Mucosa of descending colon (tissue), 3 donors: ENCODE measurements around the gene AGBL5. TPM values are rescaled to one million over a fixed set of nuclear protein-coding genes. Genes with fewer than 3 reads are reported as not detected.

Experiments used
- ATAC-seq: fragments of 200-7000 bp; cut with Tn5 transposase; one replicate; pipeline ENCODE4 v1.9.1; 2020; ENCODE audit warnings: mild to moderate bottlenecking, moderate library complexity
- DNase-seq, 3 donors: peaks; one replicate each; pipeline ENCODE4 v3.0.0-alpha.2; 2020
- H3K36me3 ChIP-seq: fragments of 200-600 bp; one replicate; pipeline ENCODE4 v1.8.0; 2021; ENCODE audit warnings: low read depth, mild to moderate bottlenecking
- H3K4me1 ChIP-seq: fragments of 200-600 bp; one replicate; pipeline ENCODE4 v1.8.0; 2021; ENCODE audit warnings: low read depth, mild to moderate bottlenecking
- H3K4me3 ChIP-seq: fragments of 200-600 bp; one replicate; pipeline ENCODE4 v1.8.0; 2021; ENCODE audit warnings: mild to moderate bottlenecking
- H3K9me3 ChIP-seq: fragments of 200-600 bp; one replicate; pipeline ENCODE4 v1.8.0; 2021; ENCODE audit warnings: mild to moderate bottlenecking
- intact Hi-C, 2 donors: fragments of 100-400 bp; cut with DNase I in 1 of 2; cut with micrococcal nuclease in 1 of 2; formaldehyde crosslinking; loops; one replicate each; pipeline versions ENCODE4 v1.11.0 to v1.11.1; 2022; cut with DNase I, micrococcal nuclease
- total RNA-seq, 3 donors: library from RNA; stranded (reverse); fragmentation: NEBNext Ultra II Directional in 2 of 3; extraction: Animal tissue kit (Norgen Biotek cat#: 25700) in 2 of 3; gene quantifications; one replicate each; pipeline versions ENCODE4 v1.2.1 to v1.2.4, GENCODE V29; 2021 to 2023
- TF ChIP-seq, protein P1 (sequence below): fragments of 200-600 bp; IDR thresholded peaks from one replicate; pipeline ENCODE4 v1.8.0; 2022; ENCODE audit warnings: antibody characterized with exemption, mild to moderate bottlenecking
- donor health status: DM: no; HTN: no; CAD: no; lungs with moderate emphysema.
- donor health status: DM: no; HTN: no; CAD: no.
- donor health status: DM: no; HTN: yes; CAD: no.

AGBL5 gene
- total RNA-seq, 3 donors from 2014 or later: 16.7 to 20.0 (median 19.2) TPM

- intact Hi-C loops: no loop called here
- Histone ChIP-seq H3K4me3 (no peak overlapping the region), H3K4me1 (peaks cover 12% of the 10 kb centered on the region), H3K36me3 (no peaks in the 10 kb centered on the region), H3K9me3 (no peaks in the 10 kb centered on the region)
- TF ChIP-seq, protein P1, sequence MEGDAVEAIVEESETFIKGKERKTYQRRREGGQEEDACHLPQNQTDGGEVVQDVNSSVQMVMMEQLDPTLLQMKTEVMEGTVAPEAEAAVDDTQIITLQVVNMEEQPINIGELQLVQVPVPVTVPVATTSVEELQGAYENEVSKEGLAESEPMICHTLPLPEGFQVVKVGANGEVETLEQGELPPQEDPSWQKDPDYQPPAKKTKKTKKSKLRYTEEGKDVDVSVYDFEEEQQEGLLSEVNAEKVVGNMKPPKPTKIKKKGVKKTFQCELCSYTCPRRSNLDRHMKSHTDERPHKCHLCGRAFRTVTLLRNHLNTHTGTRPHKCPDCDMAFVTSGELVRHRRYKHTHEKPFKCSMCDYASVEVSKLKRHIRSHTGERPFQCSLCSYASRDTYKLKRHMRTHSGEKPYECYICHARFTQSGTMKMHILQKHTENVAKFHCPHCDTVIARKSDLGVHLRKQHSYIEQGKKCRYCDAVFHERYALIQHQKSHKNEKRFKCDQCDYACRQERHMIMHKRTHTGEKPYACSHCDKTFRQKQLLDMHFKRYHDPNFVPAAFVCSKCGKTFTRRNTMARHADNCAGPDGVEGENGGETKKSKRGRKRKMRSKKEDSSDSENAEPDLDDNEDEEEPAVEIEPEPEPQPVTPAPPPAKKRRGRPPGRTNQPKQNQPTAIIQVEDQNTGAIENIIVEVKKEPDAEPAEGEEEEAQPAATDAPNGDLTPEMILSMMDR: no peak
- ATAC-seq (no peak), DNase-seq (no peak)
Observed at GRCh38 chr2:27067385-27067784, 15.9 kb downstream of the AGBL5 start.

- peaks cover 17% of the 10 kb centered on the region for H3K4me1 ChIP-seq
- TF ChIP-seq, protein P1: no peak
- H3K4me3 ChIP-seq: no peak overlapping the region
- ATAC-seq: no peak
- no peaks in the 10 kb centered on the region for H3K9me3 ChIP-seq
- H3K36me3 ChIP-seq: no peaks in the 10 kb centered on the region
- no peak for DNase-seq
- intact Hi-C loops: no loop called here
Observed at GRCh38 chr2:27069436-27069835, 18.0 kb downstream of the AGBL5 start.

DNA sequence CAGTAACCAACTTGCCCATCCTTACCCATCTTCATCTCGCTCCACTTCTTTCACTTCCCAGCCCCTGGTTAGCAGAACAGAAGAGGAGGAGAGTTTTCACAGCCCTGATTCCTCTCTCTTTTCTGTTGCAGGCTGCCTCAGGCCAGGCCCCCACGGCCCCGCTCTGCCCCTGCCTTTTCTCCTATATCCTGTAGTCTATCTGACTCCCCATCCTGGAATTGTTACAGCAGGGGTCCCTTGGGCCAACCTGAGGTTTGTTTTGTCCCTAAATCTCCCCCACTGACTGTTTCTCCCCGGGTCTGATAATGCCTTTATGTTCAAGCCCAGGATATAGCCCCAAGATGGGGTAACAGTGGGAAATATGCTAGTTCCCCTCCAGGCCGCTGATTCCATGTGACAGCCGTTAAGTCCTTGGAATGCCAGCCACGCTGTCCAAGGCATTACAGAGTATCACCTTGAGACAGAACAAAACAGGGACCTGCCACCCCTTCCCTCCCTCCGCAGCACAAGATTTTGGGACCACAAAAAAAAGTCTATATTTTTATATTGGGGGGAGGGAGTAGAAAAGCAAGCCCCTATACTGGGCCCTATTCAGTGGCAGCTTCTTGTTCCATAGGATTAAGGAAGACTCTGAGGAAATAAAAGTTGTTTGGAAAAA is 18.6 kb downstream of the AGBL5 start:
- Histone ChIP-seq H3K36me3 (no peaks in the 10 kb centered on the region), H3K4me3 (no peak overlapping the region), H3K9me3 (no peaks in the 10 kb centered on the region), H3K4me1 (peaks cover 24% of the 10 kb centered on the region)
- DNase-seq (no peak), ATAC-seq (no peak)
- TF ChIP-seq, protein P1: no peak
- intact Hi-C loops: no loop called here

GRCh38 chr2:27070653-27071276 is 19.3 kb downstream of the AGBL5 start:
- H3K9me3 ChIP-seq: no peaks in the 10 kb centered on the region
- peak overlapping the region; percentile 55 for H3K4me3 ChIP-seq
- DNase-seq: no peak
- intact Hi-C loops: no loop called here
- TF ChIP-seq, protein P1: no peak
- peaks cover 24% of the 10 kb centered on the region for H3K4me1 ChIP-seq
- no peak for ATAC-seq
- no peaks in the 10 kb centered on the region for H3K36me3 ChIP-seq

DNA sequence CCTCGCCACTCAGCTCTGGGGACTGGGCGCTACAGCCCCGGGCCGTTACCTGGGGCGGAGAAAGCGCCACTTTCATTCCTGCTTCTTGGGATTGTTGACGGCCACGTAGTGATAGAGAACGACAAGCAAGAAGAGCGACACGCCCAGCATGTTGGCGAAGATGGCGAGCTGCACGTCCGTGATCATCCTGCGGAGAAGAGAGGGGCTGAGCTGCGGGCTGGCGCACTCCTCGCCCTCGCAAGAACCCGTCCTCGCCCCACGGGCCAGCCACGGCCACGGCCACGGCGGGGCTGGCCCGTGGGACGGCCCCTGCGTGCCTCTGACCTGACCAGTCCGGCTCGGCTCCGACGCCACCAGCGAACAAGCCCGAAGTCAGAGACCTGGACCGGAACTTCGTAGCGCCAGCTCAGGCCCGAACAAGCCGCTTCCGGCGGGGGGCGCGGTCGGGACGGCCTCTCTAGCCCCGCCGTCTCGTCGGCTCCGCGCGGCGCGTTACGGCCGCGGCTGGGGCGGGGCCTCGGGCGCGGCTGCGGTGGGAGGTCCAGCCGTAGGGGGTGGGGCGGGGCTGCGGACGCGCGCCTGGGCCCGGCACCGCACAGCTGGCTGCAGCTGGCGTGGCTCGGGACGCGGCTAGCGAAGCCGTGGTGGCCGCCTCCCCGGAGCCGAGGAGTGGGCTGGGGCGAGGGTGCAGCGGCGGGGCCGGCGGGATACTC is 20.0 kb downstream of the AGBL5 start, which contains the start of gene OST4:
Gene OST4, minus strand, starts transcription at position 378 of the 713 bp plus-strand sequence.
- peak; percentile 97 for ATAC-seq
- TF ChIP-seq, protein P1: peak; percentile 15
- peaks cover 24% of the 10 kb centered on the region for H3K4me1 ChIP-seq

More for the DNA sequence above, 20.0 kb downstream of the AGBL5 start, which contains the start of gene OST4:
- intact Hi-C loops: no loop called here
- H3K4me3 ChIP-seq: peak within 1 kb of the TSS; percentile 55
- no peaks in the 10 kb centered on the region for H3K36me3 ChIP-seq
- H3K9me3 ChIP-seq: no peaks in the 10 kb centered on the region
- peak; percentile 96 for DNase-seq
